ENCODE measurements around the gene OR52E6. TPM values are rescaled to one million over a fixed set of nuclear protein-coding genes. Genes with fewer than 3 reads are reported as not detected.

OR52E6 gene
- polyA plus RNA-seq, 3 donors: not detected

- Histone ChIP-seq H4K20me1 (ENCODE audit: insufficient read depth, low read length) (no peaks in the 10 kb centered on the region), H3K27me3 (ENCODE audit: control insufficient read depth in 2 of 2, insufficient read depth in 2 of 2, low read length in 2 of 2) (no peaks in the 10 kb centered on the region), H3K9me3 (replicated peaks in 1 of 2; ENCODE audit: control insufficient read depth in 1 of 2, insufficient read depth in 1 of 2, low read length in 2 of 2) (no peaks in the 10 kb centered on the region), H3K79me2 (ENCODE audit: insufficient read depth, low read length) (no peaks in the 10 kb centered on the region), H3K27ac (ENCODE audit: low read depth in 1 of 2, low read length in 2 of 2) (no peak overlapping the region), H3K4me2 (replicated peaks; ENCODE audit: extremely low read depth, low read length, poor library complexity, severe bottlenecking) (no peak overlapping the region), H2AFZ (ENCODE audit: insufficient read depth, low read depth, low read length, poor library complexity, severe bottlenecking) (no peak overlapping the region), H3K9ac (ENCODE audit: insufficient read depth, low read length, poor library complexity, severe bottlenecking) (no peak overlapping the region), H3K36me3 (replicated peaks in 1 of 2; ENCODE audit: control insufficient read depth in 1 of 2, insufficient read depth in 2 of 2, low read length in 2 of 2) (no peaks in the 10 kb centered on the region), H3K4me1 (ENCODE audit: control insufficient read depth in 1 of 2, insufficient read depth in 2 of 2, low read length in 2 of 2) (no peaks in the 10 kb centered on the region), H3K4me3 (replicated peaks in 1 of 3; ENCODE audit: low read depth in 2 of 3, low read length in 3 of 3) (no peak overlapping the region)
- no CpG with 5 or more reads among the region's 2 CpGs for WGBS (ENCODE audit: insufficient coverage)
- H3K36me3 Mint-ChIP-seq: no peaks in the 10 kb centered on the region
- peaks cover 0 to 9% (median 2%) of the 10 kb centered on the region in 7 donors for H3K9me3 Mint-ChIP-seq
- TF ChIP-seq CTCF (IDR thresholded peaks at IDR 0.05): no peak
- H3K4me1 Mint-ChIP-seq: no peaks in the 10 kb centered on the region
- intact Hi-C loops (cut with micrococcal nuclease): no loop called here
- H3K27me3 Mint-ChIP-seq (ENCODE audit: low read depth in 3 of 3): peaks cover 0 to 2% (median 0%) of the 10 kb centered on the region in 3 donors
- no peak overlapping the region for H3K4me3 Mint-ChIP-seq
- no peak for DNase-seq
- H3K27ac Mint-ChIP-seq: no peak overlapping the region
Measured at GRCh38 chr11:5837695-5838094, 4.0 kb downstream of the OR52E6 start.

GRCh38 chr11:5833446-5833845, 8.3 kb downstream of the OR52E6 start:
- DNase-seq: no peak
- no peak overlapping the region for H3K27ac ChIP-seq (ENCODE audit: low read depth in 1 of 2, low read length in 2 of 2)
- peaks cover 0 to 5% (median 2%) of the 10 kb centered on the region in 7 donors for H3K9me3 Mint-ChIP-seq
- no peaks in the 10 kb centered on the region for H3K36me3 ChIP-seq (replicated peaks in 1 of 2; ENCODE audit: control insufficient read depth in 1 of 2, insufficient read depth in 2 of 2, low read length in 2 of 2)
- no peaks in the 10 kb centered on the region for H3K36me3 Mint-ChIP-seq
- H2AFZ ChIP-seq (ENCODE audit: insufficient read depth, low read depth, low read length, poor library complexity, severe bottlenecking): no peak overlapping the region
- no peak overlapping the region for H3K4me2 ChIP-seq (replicated peaks; ENCODE audit: extremely low read depth, low read length, poor library complexity, severe bottlenecking)
- H3K9me3 ChIP-seq (replicated peaks in 1 of 2; ENCODE audit: control insufficient read depth in 1 of 2, insufficient read depth in 1 of 2, low read length in 2 of 2): no peaks in the 10 kb centered on the region
- H3K27ac Mint-ChIP-seq: no peak overlapping the region
- peaks cover 0 to 2% (median 0%) of the 10 kb centered on the region in 3 donors for H3K27me3 Mint-ChIP-seq (ENCODE audit: low read depth in 3 of 3)
- intact Hi-C loops (cut with micrococcal nuclease): no loop called here
- no peaks in the 10 kb centered on the region for H3K79me2 ChIP-seq (ENCODE audit: insufficient read depth, low read length)
- no peaks in the 10 kb centered on the region for H4K20me1 ChIP-seq (ENCODE audit: insufficient read depth, low read length)
- no peaks in the 10 kb centered on the region for H3K4me1 ChIP-seq (ENCODE audit: control insufficient read depth in 1 of 2, insufficient read depth in 2 of 2, low read length in 2 of 2)
- no peak overlapping the region for H3K4me3 ChIP-seq (replicated peaks in 1 of 3; ENCODE audit: low read depth in 2 of 3, low read length in 3 of 3)
- no peaks in the 10 kb centered on the region for H3K4me1 Mint-ChIP-seq
- no peak overlapping the region for H3K9ac ChIP-seq (ENCODE audit: insufficient read depth, low read length, poor library complexity, severe bottlenecking)
- no peaks in the 10 kb centered on the region for H3K27me3 ChIP-seq (ENCODE audit: control insufficient read depth in 2 of 2, insufficient read depth in 2 of 2, low read length in 2 of 2)
- H3K4me3 Mint-ChIP-seq: no peak overlapping the region
- no CpG with 5 or more reads among the region's 2 CpGs for WGBS (ENCODE audit: insufficient coverage)
- TF ChIP-seq CTCF (IDR thresholded peaks at IDR 0.05): no peak

All from CD14-positive monocyte (primary cell).